Activated CD8-positive, alpha-beta memory T cell treated with anti-CD3 and anti-CD28 coated beads, Interleukin-2, amount 10 ng/mL, durations not matched to agents 7 days and 5 days (primary cell): ENCODE data around the gene TJAP1. TPM values are rescaled to one million over a fixed set of nuclear protein-coding genes. Genes with fewer than 3 reads are reported as not detected.

Source experiments
- ATAC-seq: fragments of 150-1000 bp; cut with Tn5 transposase; one replicate; pipeline ENCODE4 v1.10.0; 2021; ENCODE audit warnings: moderate library complexity
- CTCF ChIA-PET: fragments of 350-600 bp; sonication (Branson Sonifier 250); formaldehyde crosslinking; loops from one replicate; lab custom pipeline; 2021; ENCODE audit warnings: antibody characterized with exemption; lab: Charles Lee
- DNase-seq: peaks from one replicate; pipeline ENCODE4 v3.0.0-alpha.2; 2020
- H3K27ac Mint-ChIP-seq: one replicate; pipeline ENCODE4 v1.8.0; 2021; ENCODE audit warnings: mild to moderate bottlenecking, mixed read lengths
- H3K27me3 Mint-ChIP-seq: one replicate; pipeline ENCODE4 v1.8.0; 2021; ENCODE audit warnings: mixed read lengths
- H3K36me3 Mint-ChIP-seq: one replicate; pipeline ENCODE4 v1.8.0; 2021; ENCODE audit warnings: mild to moderate bottlenecking, mixed read lengths
- H3K4me1 Mint-ChIP-seq: one replicate; pipeline ENCODE4 v1.8.0; 2021; ENCODE audit warnings: mixed read lengths
- H3K4me3 Mint-ChIP-seq: one replicate; pipeline ENCODE4 v1.8.0; 2021; ENCODE audit warnings: mild to moderate bottlenecking, moderate library complexity, mixed read lengths
- H3K9me3 Mint-ChIP-seq: one replicate; pipeline ENCODE4 v1.8.0; 2022; ENCODE audit warnings: low read depth, mixed read lengths
- total RNA-seq, 2 experiments: library from RNA; stranded (reverse); gene quantifications; one replicate each; pipeline ENCODE4 v1.2.3, GENCODE V29; 2021

The TJAP1 gene, protein sequence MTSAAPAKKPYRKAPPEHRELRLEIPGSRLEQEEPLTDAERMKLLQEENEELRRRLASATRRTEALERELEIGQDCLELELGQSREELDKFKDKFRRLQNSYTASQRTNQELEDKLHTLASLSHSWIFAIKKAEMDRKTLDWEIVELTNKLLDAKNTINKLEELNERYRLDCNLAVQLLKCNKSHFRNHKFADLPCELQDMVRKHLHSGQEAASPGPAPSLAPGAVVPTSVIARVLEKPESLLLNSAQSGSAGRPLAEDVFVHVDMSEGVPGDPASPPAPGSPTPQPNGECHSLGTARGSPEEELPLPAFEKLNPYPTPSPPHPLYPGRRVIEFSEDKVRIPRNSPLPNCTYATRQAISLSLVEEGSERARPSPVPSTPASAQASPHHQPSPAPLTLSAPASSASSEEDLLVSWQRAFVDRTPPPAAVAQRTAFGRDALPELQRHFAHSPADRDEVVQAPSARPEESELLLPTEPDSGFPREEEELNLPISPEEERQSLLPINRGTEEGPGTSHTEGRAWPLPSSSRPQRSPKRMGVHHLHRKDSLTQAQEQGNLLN
- total RNA-seq = 10 to 100 TPM; 41.1 to 41.8 TPM

DNA sequence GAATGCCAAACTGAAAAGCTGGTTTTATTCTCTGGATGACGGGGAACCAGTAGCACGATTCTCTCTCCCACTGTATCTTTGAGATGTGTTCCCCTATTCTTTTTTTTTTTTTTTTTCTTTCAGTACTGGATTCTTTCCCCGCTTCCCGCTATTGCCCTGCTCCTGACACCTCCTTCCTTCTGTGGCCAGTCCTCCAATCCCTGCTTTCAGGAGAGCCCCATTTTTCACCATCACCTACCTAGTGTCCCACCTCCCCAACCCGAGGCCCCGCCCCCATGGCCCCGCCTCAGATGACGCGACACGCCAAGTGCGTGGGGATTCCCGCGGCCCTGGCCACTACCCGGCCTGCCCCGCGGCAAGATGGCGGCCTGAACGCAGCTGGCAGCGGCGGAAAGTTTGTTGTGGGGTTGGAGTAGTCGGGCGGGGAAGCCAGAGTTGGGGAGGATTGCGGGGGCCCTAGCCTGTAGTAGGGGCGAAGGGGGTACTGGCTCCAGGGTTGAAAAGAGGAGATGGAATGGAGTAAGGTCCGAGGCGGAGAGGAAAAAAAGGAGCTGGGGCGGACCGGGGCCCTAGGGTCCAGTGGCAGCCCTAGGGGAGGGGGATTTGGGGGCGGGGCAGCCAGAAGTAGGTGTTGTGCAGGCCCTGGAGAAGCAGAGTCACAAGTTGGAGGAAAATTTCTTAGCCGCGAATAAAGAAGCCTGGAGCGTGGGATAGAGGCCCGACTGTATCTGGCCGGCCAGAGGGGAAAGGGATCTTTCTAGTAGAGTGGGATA is at the start of gene TJAP1:
TJAP1 (plus strand) TSS at position 336 of the 773 bp plus-strand sequence. CDS start 21,432 bp downstream, outside the sequence.
- Mint-ChIP-seq H3K27ac (peak within 1 kb of the TSS; percentile 89), H3K9me3 (no peaks in the 10 kb centered on the region), H3K36me3 (peaks cover 3% of the 10 kb centered on the region), H3K4me3 (peak within 1 kb of the TSS; percentile 90), H3K4me1 (peaks cover 45% of the 10 kb centered on the region), H3K27me3 (peaks cover 2% of the 10 kb centered on the region)
- CTCF ChIA-PET = interaction anchor here (4.3 kb wide), 1 partner anchor 29 kb away, joined by 20 read pairs; no protein-coding TSS in a partner anchor
- DNase-seq = peak; percentile 97
- peak; percentile 100 for ATAC-seq

DNA sequence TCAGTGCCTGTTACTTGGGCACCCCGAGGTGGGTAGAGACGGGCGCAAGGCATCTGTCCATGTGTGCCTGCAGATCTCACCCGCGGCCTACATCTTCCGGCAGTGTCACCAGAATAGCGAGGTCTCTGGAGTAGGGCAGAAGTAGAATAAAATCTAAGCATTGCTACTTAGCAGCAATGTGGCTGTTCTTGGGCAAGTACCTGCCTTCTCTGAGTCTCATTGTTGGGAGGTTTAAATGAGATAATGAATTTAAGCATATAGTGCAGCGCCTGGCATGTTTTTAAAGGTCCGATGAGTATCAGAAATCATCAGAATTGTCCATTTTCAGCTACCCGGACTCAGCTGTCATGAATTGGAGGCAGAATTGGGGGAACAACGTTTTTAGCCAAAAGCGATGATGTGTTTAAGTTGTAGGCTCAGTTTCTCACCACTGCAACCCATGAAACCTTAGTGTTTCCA is 49.2 kb upstream of the TJAP1 start:
- no peaks in the 10 kb centered on the region for H3K27me3 Mint-ChIP-seq
- no peaks in the 10 kb centered on the region for H3K9me3 Mint-ChIP-seq
- H3K4me1 Mint-ChIP-seq = peaks cover 22% of the 10 kb centered on the region
- DNase-seq (no peak), ATAC-seq (no peak)
- peaks cover 3% of the 10 kb centered on the region for H3K36me3 Mint-ChIP-seq
- peak overlapping the region; percentile 96 for H3K27ac Mint-ChIP-seq
- peak overlapping the region; percentile 96 for H3K4me3 Mint-ChIP-seq
- CTCF ChIA-PET = interaction anchor here (1.0 to 2.0 kb wide), 7 partner anchors 15 to 165 kb away, joined by 3 to 8 read pairs (median 6); partner anchors contain the start of gene DLK2

DNA sequence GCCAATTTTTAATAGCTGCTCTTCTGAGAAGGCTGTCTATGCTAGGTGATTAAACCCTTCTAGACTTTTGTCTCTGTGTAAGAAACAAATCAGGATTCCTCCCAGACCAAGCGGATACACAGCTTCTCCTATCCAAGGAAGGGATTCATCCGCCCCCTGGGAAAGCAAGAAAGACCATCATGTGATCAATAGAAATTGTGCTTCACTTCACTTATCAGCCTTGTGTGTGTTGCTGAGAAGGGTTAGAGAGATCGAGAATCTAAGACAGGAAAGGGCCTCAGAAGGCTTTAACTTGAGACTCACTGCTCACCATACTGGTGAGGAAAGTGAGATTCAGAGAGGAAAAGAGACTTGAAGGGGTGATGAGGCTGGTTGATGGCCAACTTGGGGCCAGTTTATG is 48.5 kb upstream of the TJAP1 start:
- no peak for DNase-seq
- peaks cover 22% of the 10 kb centered on the region for H3K4me1 Mint-ChIP-seq

DNA sequence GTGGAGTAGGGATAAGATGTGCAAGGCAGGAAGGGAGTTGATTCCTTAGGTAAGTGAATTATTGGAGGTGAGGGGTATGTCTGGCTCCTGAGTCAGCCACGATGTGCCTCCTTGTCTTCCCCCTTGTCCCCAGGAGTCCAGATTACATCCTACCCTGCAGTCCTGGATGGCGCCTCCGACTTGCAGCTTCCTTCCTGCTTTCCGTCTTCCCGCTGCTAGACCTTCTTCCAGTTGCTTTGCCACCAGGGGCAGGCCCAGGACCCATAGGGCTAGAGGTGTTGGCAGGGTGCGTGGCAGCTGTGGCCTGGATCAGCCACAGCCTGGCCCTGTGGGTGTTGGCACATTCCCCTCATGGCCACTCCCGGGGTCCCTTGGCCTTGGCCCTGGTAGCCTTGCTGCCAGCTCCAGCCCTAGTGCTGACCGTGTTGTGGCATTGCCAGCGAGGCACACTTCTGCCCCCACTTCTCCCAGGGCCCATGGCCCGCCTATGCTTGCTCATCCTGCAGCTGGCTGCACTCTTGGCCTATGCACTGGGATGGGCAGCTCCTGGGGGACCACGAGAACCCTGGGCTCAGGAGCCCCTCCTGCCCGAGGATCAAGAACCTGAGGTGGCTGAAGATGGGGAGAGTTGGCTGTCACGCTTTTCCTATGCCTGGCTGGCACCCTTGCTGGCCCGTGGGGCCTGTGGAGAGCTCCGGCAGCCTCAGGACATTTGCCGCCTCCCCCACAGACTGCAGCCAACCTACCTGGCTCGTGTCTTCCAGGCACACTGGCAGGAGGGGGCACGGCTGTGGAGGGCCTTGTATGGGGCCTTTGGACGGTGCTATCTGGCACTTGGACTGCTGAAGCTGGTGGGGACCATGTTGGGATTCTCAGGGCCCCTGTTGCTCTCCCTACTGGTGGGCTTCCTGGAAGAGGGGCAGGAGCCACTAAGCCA is 45.1 kb upstream of the TJAP1 start:
- DNase-seq (no peak), ATAC-seq (no peak)
- H3K4me3 Mint-ChIP-seq = no peak overlapping the region
- peak overlapping the region; percentile 0 for H3K27ac Mint-ChIP-seq
- CTCF ChIA-PET = interaction anchor here (1.7 kb wide), 1 partner anchor 23 kb away, joined by 4 read pairs; the partner anchor contains the start of gene DLK2
- peaks cover 7% of the 10 kb centered on the region for H3K36me3 Mint-ChIP-seq
- H3K9me3 Mint-ChIP-seq = no peaks in the 10 kb centered on the region
- H3K4me1 Mint-ChIP-seq = peaks cover 15% of the 10 kb centered on the region
- no peaks in the 10 kb centered on the region for H3K27me3 Mint-ChIP-seq

More for the DNA sequence above, 48.5 kb upstream of the TJAP1 start:
- no peaks in the 10 kb centered on the region for H3K27me3 Mint-ChIP-seq
- CTCF ChIA-PET = interaction anchor here (1.0 to 1.9 kb wide), 2 partner anchors 27 to 165 kb away, joined by 5 to 6 read pairs; partner anchors contain the start of gene DLK2
- peak overlapping the region; percentile 96 for H3K27ac Mint-ChIP-seq
- H3K4me3 Mint-ChIP-seq = peak overlapping the region; percentile 96
- H3K9me3 Mint-ChIP-seq = no peaks in the 10 kb centered on the region
- no peak for ATAC-seq
- H3K36me3 Mint-ChIP-seq = peaks cover 3% of the 10 kb centered on the region

DNA sequence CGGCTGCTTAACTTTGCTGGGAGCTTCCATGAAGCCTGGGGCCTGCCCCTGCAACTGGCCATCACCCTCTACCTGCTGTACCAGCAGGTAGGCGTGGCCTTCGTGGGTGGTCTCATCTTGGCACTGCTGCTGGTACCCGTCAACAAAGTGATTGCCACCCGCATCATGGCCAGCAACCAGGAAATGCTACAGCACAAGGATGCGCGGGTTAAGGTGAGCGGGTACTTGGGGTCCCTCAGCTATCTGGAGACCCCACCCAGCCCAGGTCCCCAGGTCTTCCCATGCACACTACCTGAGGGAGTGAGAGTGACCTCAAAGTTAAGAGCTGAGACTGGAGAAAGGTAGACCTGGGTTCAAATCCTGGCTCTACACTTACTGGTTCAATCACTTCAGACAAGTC is 44.2 kb upstream of the TJAP1 start:
- CTCF ChIA-PET = interaction anchor here (1.7 kb wide), 1 partner anchor 22 kb away, joined by 4 read pairs; the partner anchor contains the start of gene DLK2
- ATAC-seq (no peak), DNase-seq (no peak)
- H3K36me3 Mint-ChIP-seq = peaks cover 7% of the 10 kb centered on the region
- no peak overlapping the region for H3K27ac Mint-ChIP-seq
- no peaks in the 10 kb centered on the region for H3K27me3 Mint-ChIP-seq
- H3K4me1 Mint-ChIP-seq = peaks cover 14% of the 10 kb centered on the region
- no peak overlapping the region for H3K4me3 Mint-ChIP-seq
- no peaks in the 10 kb centered on the region for H3K9me3 Mint-ChIP-seq

DNA sequence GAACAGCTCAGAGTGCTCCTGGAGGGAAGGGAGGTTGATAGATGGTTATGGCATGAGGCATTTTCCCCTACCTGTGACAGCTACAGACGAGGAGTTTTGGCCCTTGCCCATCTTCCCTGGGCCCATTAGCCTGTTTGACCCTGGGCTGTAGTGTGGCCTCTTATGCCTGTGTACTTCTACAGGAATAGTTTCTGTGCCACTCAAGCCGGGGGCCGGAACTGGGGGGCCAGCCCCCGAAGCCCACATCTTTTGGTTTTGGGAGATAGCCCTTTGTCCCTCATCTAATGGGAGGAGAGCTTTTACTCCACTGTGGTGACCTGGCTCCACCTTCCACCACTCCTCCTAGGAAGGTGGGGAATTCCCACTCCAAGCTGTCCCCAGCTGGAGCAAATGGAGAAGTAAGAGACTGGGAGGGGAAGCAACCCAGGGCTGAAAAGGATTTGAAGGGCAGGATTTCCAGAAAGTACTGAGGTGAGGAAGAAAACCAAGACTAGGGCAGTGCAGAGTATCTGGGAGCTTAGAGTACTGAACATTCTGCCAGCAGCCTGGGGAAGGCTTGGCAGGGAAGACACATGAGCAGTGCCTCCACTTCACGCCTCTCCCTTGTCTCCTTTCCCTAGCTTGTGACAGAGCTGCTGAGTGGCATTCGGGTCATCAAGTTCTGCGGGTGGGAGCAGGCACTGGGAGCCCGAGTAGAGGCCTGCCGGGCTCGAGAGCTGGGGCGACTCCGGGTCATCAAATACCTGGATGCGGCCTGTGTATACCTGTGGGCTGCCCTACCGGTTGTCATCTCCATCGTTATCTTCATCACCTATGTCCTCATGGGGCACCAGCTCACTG is 43.1 kb upstream of the TJAP1 start:
- DNase-seq = no peak
- Mint-ChIP-seq H3K27me3 (no peaks in the 10 kb centered on the region), H3K4me3 (no peak overlapping the region), H3K27ac (no peak overlapping the region), H3K4me1 (peaks cover 4% of the 10 kb centered on the region), H3K9me3 (no peaks in the 10 kb centered on the region), H3K36me3 (peaks cover 7% of the 10 kb centered on the region)
- CTCF ChIA-PET = interaction anchor here (1.2 to 1.7 kb wide), 2 partner anchors 10 to 21 kb away, joined by 3 to 4 read pairs; partner anchors contain the start of gene DLK2
- ATAC-seq = no peak

DNA sequence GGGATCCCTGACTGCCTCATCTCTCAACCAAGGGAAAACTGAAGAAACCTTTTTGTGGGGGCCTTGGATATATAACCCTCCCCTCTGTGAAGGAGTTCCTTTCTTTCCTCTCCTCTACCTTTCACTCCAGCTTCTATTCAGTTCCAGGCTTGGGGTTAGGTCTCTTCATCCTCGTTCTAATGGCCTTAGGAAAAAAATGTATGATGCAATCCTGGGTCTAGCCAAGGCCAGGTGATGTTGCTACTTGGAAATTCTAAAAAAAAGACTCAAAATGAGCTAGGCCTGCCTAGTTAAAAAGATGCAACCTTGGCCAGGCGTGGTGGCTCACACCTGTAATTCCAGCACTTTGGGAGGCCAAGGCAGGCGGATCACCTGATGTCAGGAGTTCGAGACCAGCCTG is 42.4 kb upstream of the TJAP1 start:
- Mint-ChIP-seq H3K27ac (no peak overlapping the region), H3K9me3 (no peaks in the 10 kb centered on the region), H3K27me3 (no peaks in the 10 kb centered on the region), H3K36me3 (peaks cover 7% of the 10 kb centered on the region), H3K4me1 (peaks cover 3% of the 10 kb centered on the region), H3K4me3 (no peak overlapping the region)
- no peak for DNase-seq
- CTCF ChIA-PET = interaction anchor here (1.2 to 2.7 kb wide), 2 partner anchors 9 to 72 kb away, joined by 3 to 7 read pairs; no protein-coding TSS in a partner anchor
- no peak for ATAC-seq

DNA sequence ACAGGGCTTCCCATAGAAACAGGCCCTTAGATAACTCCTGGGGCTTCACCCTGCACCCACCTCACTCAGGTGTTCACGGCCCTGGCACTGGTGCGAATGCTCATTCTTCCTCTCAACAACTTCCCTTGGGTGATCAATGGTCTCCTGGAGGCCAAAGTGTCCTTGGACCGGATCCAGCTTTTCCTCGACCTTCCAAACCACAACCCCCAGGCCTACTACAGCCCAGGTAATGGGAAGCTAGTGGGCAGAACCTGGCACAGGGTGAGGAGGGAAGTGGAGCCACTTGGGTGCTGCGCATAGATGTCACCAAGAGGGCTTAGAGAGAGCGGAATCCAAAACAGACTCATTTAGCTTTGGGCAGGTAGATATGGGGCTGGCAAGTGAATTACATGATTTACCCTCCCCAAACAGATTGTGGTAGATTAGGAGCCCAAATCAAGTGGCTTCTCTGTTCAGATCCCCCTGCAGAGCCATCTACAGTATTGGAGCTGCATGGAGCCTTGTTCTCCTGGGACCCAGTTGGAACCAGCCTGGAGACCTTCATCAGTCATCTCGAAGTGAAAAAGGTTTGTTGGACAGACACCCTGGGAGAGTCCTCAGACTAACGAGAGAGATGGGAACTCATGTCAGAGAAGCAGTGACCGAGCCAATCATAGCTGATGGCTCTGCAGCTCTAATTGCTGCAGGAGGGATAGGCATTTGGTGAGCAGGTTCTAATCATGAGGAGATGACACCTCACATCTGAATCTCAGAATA is 41.5 kb upstream of the TJAP1 start:
- Mint-ChIP-seq H3K36me3 (peaks cover 7% of the 10 kb centered on the region), H3K9me3 (no peaks in the 10 kb centered on the region), H3K4me1 (no peaks in the 10 kb centered on the region), H3K27ac (peak overlapping the region; percentile 9), H3K4me3 (no peak overlapping the region), H3K27me3 (no peaks in the 10 kb centered on the region)
- CTCF ChIA-PET = interaction anchor here (2.7 kb wide), 1 partner anchor 71 kb away, joined by 7 read pairs; no protein-coding TSS in a partner anchor
- DNase-seq (no peak), ATAC-seq (no peak)

DNA sequence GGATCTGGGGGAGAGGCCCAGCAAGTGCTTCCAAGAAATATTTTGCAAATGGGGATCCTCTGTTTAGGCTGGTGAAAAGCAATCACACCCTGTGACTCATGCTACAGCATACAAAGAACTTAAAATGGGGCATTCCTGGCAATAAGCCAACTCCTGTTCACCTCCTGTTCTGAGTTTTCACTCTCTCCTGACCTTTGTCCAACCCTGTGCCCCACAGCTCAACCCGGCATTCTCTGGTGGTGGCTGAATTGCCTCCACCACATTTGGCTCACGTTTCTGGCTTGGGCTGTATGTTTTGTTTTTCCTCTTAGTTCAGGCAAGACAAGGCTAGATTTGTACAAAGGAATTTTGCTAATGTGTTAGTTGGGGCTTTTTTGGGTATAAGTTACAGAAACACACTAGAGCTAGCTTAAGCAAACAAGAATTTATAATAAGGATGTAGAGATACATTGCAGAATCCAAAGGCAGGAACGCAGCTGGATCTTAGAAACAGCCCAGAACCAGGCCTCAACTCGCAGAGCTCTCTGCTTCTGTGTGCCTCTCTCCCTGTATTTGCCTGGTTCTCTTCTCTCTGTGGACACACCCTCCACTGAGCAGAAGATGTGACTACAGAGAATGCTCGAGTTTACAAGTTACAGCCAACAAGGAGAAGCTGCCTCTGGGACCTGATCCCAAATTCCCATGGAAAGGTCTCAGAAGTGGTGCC is 40.6 kb upstream of the TJAP1 start:
- ATAC-seq (no peak), DNase-seq (no peak)
- Mint-ChIP-seq H3K27ac (no peak overlapping the region), H3K4me3 (no peak overlapping the region), H3K36me3 (peaks cover 6% of the 10 kb centered on the region), H3K4me1 (no peaks in the 10 kb centered on the region), H3K27me3 (no peaks in the 10 kb centered on the region), H3K9me3 (no peaks in the 10 kb centered on the region)
- CTCF ChIA-PET = interaction anchor here (2.7 kb wide), 1 partner anchor 70 kb away, joined by 7 read pairs; no protein-coding TSS in a partner anchor

DNA sequence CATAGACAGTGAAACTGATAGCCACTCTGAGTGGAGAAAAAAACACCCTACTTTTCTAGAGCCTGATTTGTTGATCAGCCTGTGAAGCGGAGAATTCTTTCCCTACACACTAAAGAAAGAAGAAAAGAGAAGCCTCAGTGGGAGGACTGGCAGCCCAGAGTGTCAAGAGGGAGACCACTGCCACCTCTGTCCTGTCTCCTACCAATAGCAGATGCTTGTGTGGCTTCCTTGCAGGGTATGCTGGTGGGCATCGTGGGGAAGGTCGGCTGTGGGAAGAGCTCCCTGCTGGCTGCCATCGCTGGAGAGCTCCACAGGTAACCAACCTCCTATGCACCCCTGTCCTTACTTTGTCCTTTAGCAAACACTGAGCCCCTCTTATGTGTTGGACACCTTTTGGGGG is 39.7 kb upstream of the TJAP1 start:
- CTCF ChIA-PET = interaction anchor here (2.7 kb wide), 1 partner anchor 69 kb away, joined by 7 read pairs; no protein-coding TSS in a partner anchor
- Mint-ChIP-seq H3K4me1 (no peaks in the 10 kb centered on the region), H3K4me3 (no peak overlapping the region), H3K27ac (no peak overlapping the region), H3K27me3 (no peaks in the 10 kb centered on the region), H3K36me3 (peaks cover 5% of the 10 kb centered on the region), H3K9me3 (no peaks in the 10 kb centered on the region)
- DNase-seq (no peak), ATAC-seq (no peak)
